Fibroblast of mammary gland (primary cell): ENCODE results near the gene NOL4L.

Experiments
- DNase-seq: peaks from one replicate; pipeline ENCODE4 v3.0.0-alpha.2; 2010; ENCODE audit warnings: low read depth
- H3K4me3 ChIP-seq: 2 replicates; pipeline ENCODE4 v1.5.1; 2011; ENCODE audit warnings: low read depth, mild to moderate bottlenecking, low read length, moderate library complexity; ENCODE audit not compliant: control insufficient read depth
- TF ChIP-seq, protein P1 (sequence below): conservative IDR thresholded peaks from 2 replicates; pipeline ENCODE4 v1.5.1; 2011; ENCODE audit warnings: low read depth, low read length, inconsistent platforms; ENCODE audit not compliant: control insufficient read depth, insufficient read depth

NOL4L gene

DNA sequence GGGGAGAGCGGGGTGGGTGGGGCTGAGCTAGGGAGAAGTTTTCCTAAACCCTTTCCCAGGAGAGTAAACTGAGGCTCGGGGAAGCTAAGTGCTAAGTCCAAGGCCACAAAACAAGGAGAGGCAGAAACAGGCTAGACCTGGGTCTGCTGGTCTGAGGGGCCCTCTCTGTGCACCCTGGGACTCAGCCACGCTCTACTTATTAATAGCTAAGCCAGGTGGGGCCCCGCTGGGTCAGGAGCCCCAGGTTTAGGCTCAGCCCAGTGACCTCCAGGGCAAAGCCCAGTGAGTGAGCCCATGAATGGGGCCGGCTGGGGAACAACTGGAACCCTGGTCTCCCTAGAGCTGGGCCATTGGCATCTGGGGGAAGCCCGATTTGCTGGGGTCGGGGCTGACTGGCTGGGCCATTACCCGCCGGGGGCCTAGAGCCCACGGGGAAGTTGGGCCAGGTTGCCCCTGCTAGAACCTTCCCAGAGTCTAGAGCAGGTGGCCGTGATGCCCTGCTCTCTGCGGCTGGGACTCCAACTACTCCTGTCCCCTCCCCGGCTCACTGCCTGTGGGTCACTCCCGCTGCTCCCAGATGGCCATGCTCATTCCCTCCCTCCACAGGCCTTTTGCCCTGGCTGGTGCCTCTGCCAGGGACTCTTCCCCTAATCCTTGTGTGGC lies 24.1 kb upstream of the NOL4L start:
- no peak overlapping the region for H3K4me3 ChIP-seq
- TF ChIP-seq, protein P1, sequence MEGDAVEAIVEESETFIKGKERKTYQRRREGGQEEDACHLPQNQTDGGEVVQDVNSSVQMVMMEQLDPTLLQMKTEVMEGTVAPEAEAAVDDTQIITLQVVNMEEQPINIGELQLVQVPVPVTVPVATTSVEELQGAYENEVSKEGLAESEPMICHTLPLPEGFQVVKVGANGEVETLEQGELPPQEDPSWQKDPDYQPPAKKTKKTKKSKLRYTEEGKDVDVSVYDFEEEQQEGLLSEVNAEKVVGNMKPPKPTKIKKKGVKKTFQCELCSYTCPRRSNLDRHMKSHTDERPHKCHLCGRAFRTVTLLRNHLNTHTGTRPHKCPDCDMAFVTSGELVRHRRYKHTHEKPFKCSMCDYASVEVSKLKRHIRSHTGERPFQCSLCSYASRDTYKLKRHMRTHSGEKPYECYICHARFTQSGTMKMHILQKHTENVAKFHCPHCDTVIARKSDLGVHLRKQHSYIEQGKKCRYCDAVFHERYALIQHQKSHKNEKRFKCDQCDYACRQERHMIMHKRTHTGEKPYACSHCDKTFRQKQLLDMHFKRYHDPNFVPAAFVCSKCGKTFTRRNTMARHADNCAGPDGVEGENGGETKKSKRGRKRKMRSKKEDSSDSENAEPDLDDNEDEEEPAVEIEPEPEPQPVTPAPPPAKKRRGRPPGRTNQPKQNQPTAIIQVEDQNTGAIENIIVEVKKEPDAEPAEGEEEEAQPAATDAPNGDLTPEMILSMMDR = no peak
- no peak for DNase-seq

DNA sequence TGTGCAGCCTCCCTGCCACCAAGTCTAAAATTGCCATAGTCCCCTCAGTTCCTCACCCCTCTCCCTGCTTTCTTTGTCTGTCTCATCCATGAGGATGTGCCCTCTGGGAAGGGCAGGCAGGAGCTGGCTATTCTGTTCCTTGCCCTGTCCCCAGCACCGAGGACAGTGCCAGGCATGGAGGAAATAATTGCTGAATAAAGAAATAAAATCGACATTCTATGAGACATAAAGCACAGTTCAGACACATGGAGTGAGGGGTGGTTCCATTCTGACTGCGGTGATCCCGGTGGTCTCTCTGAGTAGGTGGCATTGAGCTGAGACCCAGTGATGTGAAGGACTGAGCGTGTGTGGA lies 23.5 kb upstream of the NOL4L start:
- no peak for DNase-seq
- H3K4me3 ChIP-seq = no peak overlapping the region
- TF ChIP-seq, protein P1 = no peak

DNA sequence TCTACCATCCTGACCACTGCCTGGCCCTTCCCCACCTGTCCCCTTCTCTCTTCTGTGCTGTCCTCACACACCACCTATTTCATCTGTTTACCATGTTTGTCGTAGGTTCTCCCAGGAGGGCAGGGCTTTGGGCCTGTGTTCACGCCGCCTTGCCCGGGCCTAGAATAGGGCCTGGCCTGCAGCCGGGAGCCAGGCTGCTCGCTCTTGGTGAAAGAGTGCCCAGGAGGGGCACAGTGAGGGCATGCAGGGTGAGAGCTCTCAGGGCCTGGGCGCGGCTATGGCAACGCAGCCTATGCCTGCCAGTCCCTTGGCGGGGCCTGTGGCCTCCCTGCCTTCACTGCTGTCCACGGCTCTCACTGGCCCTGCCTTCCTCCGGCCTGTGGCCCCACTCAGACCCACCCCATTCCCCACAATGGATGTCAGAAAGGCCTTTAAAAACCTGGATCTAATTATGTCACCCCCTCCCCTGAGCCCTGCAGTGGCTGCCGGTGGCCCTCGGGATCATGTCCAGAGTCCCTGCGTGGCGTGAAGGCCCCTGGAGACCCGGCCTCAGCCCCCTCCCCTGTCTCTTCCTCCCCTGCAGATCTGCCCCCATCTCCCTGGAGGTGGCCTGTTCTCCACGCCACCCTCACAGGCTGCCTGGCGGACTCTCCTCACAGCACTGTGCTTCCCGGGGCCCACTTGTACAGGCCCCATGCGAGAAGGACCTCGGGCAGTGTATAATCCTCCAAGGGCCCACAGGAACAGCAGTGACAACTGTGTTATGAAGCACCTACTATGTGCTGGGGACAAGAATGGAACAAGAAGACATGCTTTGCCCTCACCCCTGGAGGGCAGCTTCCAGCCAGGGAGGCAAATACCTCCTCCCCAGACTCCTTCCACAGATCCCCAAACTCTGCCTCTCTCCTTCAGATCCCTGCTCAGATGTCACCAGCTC lies 22.9 kb upstream of the NOL4L start:
- H3K4me3 ChIP-seq = no peak overlapping the region
- TF ChIP-seq, protein P1 = no peak
- no peak for DNase-seq

DNA sequence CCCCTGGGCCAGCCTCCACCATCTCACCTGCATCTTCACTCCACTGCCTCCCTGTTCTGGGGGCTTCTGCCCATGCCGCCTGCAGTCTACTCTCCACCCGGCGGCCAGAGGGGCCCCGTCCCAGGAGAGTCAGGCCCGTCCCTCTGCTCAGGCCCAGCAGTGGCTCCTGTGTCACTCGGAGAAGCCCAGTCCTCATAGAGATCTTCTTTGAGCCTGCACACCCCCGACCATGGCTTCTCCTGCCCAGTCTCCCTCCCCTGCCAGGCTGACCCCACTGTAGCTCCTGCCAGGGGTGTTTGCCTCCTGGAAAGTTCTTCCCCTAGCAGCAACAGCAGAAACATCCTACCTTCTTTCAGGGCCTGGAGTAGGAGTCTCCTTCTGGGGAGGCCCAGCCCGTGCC lies 22.2 kb upstream of the NOL4L start:
- H3K4me3 ChIP-seq = no peak overlapping the region
- TF ChIP-seq, protein P1 = no peak
- DNase-seq = no peak

DNA sequence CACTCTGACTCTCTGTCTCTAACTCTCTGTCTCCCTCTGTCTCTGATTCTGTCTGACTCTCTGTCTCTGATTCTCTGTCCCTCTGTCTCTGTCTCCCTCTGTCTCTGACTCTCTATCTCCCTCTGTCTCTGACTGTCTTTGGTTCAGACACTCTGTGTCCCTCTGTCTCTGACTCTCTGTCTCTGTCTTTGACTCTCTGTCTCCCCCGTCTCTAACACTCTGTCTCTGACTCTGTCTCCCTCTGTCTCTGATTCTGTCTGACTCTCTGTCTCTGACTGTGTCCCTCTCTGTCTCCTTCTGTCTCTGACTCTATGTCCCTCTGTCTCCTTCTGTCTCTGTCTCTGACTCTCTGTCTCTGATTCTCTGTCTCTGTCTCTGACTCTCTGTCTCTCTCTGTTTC lies 21.7 kb upstream of the NOL4L start:
- DNase-seq = no peak
- H3K4me3 ChIP-seq = no peak overlapping the region
- TF ChIP-seq, protein P1 = no peak

DNA sequence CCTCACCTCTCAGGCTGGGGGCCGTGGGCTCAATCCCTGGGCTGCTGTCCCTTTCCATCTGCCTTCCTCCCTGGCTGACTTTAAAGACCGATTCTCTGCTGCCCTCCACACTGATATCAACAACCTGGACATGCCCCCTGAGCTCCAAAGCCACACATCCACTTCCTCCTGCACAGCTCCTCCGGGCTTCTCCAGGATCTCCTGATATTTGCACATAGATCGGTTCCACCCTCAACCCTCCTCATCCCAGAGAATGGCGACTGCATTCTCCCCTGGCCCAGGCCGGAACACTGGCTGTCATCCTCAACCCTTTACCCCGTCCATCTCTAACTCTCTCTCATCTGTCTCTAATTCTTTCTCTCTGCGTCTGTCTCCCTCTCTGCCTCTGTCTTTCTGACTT lies 21.0 kb upstream of the NOL4L start:
- TF ChIP-seq, protein P1 = no peak
- no peak overlapping the region for H3K4me3 ChIP-seq
- DNase-seq = no peak
